Spleen (tissue), 11 donors: ENCODE results near the gene NAA80. TPM values are rescaled to one million over a fixed set of nuclear protein-coding genes. Genes with fewer than 3 reads are reported as not detected.
A peak's percentile ranks its signal among the peaks of the same experiment; 100 is the strongest.

Experiments used
- DNase-seq: peaks from one replicate; pipeline ENCODE4 v3.0.0-alpha.2; 2020
- H3K27ac ChIP-seq, 8 donors: fragments of 200-600 bp; sonication (generic) in 7 of 8; 1 replicate in 4 of 8; 2 replicates in 4 of 8; pipeline versions ENCODE4 v1.5.0 to v1.8.0; 2016 to 2021; ENCODE audit warnings: inconsistent platforms in 4 of 8, mild to moderate bottlenecking in 4 of 8, moderate library complexity in 1 of 8
- H3K27me3 ChIP-seq, 7 donors: fragments of 200-600 bp; sonication (generic) in 6 of 7; replicated peaks in 1 of 7; 1 replicate in 4 of 7; 2 replicates in 3 of 7; pipeline versions ENCODE4 v1.5.0 to v1.8.0; 2016 to 2021; ENCODE audit warnings: inconsistent platforms in 3 of 7, mild to moderate bottlenecking in 1 of 7
- H3K36me3 ChIP-seq, 6 donors: fragments of 200-600 bp; sonication (generic) in 5 of 6; 1 replicate in 4 of 6; 2 replicates in 2 of 6; pipeline versions ENCODE4 v1.5.0 to v1.8.0; 2016 to 2021; ENCODE audit warnings: inconsistent platforms in 2 of 6
- H3K4me1 ChIP-seq, 6 donors: fragments of 200-600 bp; sonication (generic) in 5 of 6; 1 replicate in 3 of 6; 2 replicates in 3 of 6; pipeline versions ENCODE4 v1.5.0 to v1.8.0; 2016 to 2021; ENCODE audit warnings: inconsistent platforms in 3 of 6
- H3K4me3 ChIP-seq, 8 donors: fragments of 200-600 bp; sonication (generic) in 7 of 8; 1 replicate in 4 of 8; 2 replicates in 4 of 8; pipeline versions ENCODE4 v1.5.0 to v1.8.0; 2016 to 2021; ENCODE audit warnings: inconsistent platforms in 4 of 8, mild to moderate bottlenecking in 4 of 8, moderate library complexity in 2 of 8
- H3K9me3 ChIP-seq, 8 donors: fragments of 200-600 bp; sonication (generic) in 7 of 8; 1 replicate in 4 of 8; 2 replicates in 4 of 8; pipeline versions ENCODE4 v1.5.0 to v1.8.0; 2016 to 2021; ENCODE audit warnings: inconsistent platforms in 4 of 8
- POLR2A ChIP-seq, 3 donors: fragments of 450-650 bp; IDR thresholded peaks; one replicate each; pipeline ENCODE4 v1.5.1; 2017; ENCODE audit warnings: antibody characterized with exemption in 3 of 3, mild to moderate bottlenecking in 1 of 3
- POLR2AphosphoS5 ChIP-seq, 3 donors: sonication (generic); formaldehyde crosslinking; IDR thresholded peaks; one replicate each; pipeline ENCODE4 v1.5.1; 2017; ENCODE audit warnings: antibody characterized with exemption in 3 of 3
- WGBS, 5 donors: extraction: QIAGEN DNeasy Blood & Tissue Kit in 3 of 5; methylation state at CpG; one replicate each; pipeline versions ENCODE4 v1.1.5 to v1.1.7; 2013 to 2018; 5-methylcytosine and 5-hydroxymethylcytosine counted together
- intact Hi-C: fragments of 100-400 bp; cut with DNase I; formaldehyde crosslinking; loops from one replicate; pipeline ENCODE4 v1.15.0; 2023; ENCODE audit warnings: low total_unique reads
- polyA plus RNA-seq, 3 donors: library from polyadenylated mRNA; stranded (reverse); fragments of 200-250 nt; gene quantifications; one replicate each; pipeline ENCODE4 v1.2.1, GENCODE V29; 2013
- total RNA-seq, 7 donors: library from RNA; depleted of rRNA in 3 of 7; stranded (reverse); fragments of >200 nt in 3 of 7; fragmentation: NEBNext Ultra II Directional in 4 of 7; extraction: Animal tissue kit (Norgen Biotek cat#: 25700) in 4 of 7; gene quantifications; one replicate each; pipeline versions ENCODE4 v1.1.0 to v1.2.1, GENCODE V29; 2016 to 2021
- TF ChIP-seq, protein P1 (sequence below), 11 experiments: fragments of 200-600 bp in 7 of 11; fragments of 450-650 bp in 4 of 11; sonication (generic) in 4 of 11; IDR thresholded peaks in 8 of 11; conservative IDR thresholded peaks in 3 of 11; 1 replicate in 7 of 11; 2 replicates in 4 of 11; pipeline versions ENCODE4 v1.4.0 to v1.8.0; 2016 to 2021; ENCODE audit warnings: antibody characterized with exemption in 11 of 11, inconsistent platforms in 4 of 11, mild to moderate bottlenecking in 1 of 11
- donor health status: healthy with polysubstance abuse.
- donor health status: DM: no; HTN: no; CAD: no; lungs with moderate emphysema.
- donor health status: DM: no; HTN: no; CAD: no.
- donor health status: Bipolar disorder and iron deficiency.
- donor health status: healthy.
- donor health status: DM: no; HTN: no; CAD: no.
- donor health status: DM: yes; HTN: yes; CAD: no.

NAA80 gene
- total and polyA plus RNA-seq, 10 donors, result 7.8 to 15.5 (median 12.8) TPM

DNA sequence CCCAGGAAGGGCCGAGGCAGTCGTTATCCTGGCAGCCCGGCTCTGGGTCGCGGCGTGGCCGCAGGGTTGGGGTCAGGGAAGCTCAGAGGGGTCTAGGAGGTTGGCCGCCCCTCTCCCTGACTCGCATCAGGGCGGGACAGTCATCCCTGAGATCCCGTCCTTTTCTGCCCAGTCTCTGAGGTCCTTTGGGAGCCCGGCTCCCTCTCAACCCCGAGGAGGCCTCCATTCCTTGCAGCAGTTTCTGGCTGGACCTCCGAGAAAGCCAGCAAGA is 22.8 kb upstream of the NAA80 start:
- 18 to 35% (median 32%) methylated on average over 7 to 14 of the region's 14 CpGs for WGBS, 5 donors
- Histone ChIP-seq H3K9me3 (no peaks in the 10 kb centered on the region), H3K27me3 (no peaks in the 10 kb centered on the region), H3K27ac (peak overlapping the region; percentile 86 to 96 (median 93)), H3K36me3 (peaks cover 2 to 64% (median 37%) of the 10 kb centered on the region in 6 donors), H3K4me1 (peaks cover 28 to 93% (median 89%) of the 10 kb centered on the region in 6 donors), H3K4me3 (peak overlapping the region; percentile 72 to 97 (median 90))
- no peak for DNase-seq
- TF ChIP-seq POLR2AphosphoS5 (IDR thresholded peaks at IDR 0.05) (no peak), POLR2A (IDR thresholded peaks at IDR 0.05) (no peak)
- intact Hi-C loops, result loop anchor here (10.0 kb wide), 1 partner anchor 87 kb away; the partner anchor contains the start of gene GNAI2

DNA sequence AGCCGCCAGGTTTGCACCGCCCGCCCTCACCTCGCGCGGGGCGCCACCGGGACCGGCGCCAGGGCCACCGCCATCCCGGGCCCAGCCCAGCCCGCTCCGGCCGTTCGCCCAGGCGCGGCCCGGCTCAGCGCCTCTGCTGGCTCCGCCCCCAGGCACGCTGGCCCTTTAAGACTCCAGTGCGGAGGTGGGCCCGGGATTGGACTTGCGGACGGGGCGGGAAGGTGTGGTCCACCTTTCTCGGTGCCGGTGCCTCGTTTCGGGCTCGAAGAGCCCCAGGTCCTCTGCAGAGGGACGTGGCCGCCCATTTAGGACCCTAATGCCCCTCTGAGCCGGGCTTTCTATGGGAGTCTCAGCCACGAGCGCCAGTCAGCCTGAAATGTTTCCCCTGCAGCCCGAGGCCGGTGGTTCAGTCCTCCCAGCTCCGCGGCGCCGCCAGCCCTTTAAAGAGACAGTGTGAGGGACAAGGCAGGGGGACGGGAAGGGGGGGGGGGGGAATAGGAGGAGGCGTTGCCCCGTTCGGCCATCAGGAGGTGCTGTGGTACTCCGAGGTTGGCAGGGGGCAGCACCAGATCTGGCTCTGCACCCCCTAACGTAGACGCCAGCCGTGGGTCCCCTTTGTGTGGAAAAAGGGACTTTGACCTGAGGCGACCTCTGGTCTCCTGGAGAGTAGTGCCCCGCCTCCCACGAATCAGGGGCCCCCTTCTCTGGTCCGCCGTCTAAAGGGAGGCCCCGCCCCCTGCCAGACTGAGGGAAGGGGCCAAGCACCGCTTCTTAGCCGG is 22.3 kb upstream of the NAA80 start:
- H3K27ac ChIP-seq, result peak overlapping the region; percentile 86 to 96 (median 93)
- WGBS, 5 donors, result 0 to 2% (median 1%) methylated on average over 23 to 59 of the region's 59 CpGs
- H3K4me3 ChIP-seq, result peak overlapping the region; percentile 72 to 97 (median 90)
- DNase-seq, result peak; percentile 96
- intact Hi-C loops, result loop anchor here (10.0 kb wide), 1 partner anchor 87 kb away; the partner anchor contains the start of gene GNAI2
- peak in 1 of 3 donors; percentile 5 for TF ChIP-seq POLR2A (IDR thresholded peaks at IDR 0.05)
- TF ChIP-seq POLR2AphosphoS5 (IDR thresholded peaks at IDR 0.05), result peak; percentile 54 to 75 (median 68)
- TF ChIP-seq, protein P1, sequence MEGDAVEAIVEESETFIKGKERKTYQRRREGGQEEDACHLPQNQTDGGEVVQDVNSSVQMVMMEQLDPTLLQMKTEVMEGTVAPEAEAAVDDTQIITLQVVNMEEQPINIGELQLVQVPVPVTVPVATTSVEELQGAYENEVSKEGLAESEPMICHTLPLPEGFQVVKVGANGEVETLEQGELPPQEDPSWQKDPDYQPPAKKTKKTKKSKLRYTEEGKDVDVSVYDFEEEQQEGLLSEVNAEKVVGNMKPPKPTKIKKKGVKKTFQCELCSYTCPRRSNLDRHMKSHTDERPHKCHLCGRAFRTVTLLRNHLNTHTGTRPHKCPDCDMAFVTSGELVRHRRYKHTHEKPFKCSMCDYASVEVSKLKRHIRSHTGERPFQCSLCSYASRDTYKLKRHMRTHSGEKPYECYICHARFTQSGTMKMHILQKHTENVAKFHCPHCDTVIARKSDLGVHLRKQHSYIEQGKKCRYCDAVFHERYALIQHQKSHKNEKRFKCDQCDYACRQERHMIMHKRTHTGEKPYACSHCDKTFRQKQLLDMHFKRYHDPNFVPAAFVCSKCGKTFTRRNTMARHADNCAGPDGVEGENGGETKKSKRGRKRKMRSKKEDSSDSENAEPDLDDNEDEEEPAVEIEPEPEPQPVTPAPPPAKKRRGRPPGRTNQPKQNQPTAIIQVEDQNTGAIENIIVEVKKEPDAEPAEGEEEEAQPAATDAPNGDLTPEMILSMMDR (IDR thresholded peaks at IDR 0.05 in 8 of 11, conservative IDR thresholded peaks at IDR 0.05 in 3 of 11), result peak; percentile 27 to 85 (median 62)
- no peaks in the 10 kb centered on the region for H3K9me3 ChIP-seq
- H3K27me3 ChIP-seq, result no peaks in the 10 kb centered on the region
- H3K36me3 ChIP-seq, result peaks cover 2 to 66% (median 37%) of the 10 kb centered on the region in 6 donors
- peaks cover 30 to 93% (median 89%) of the 10 kb centered on the region in 6 donors for H3K4me1 ChIP-seq

DNA sequence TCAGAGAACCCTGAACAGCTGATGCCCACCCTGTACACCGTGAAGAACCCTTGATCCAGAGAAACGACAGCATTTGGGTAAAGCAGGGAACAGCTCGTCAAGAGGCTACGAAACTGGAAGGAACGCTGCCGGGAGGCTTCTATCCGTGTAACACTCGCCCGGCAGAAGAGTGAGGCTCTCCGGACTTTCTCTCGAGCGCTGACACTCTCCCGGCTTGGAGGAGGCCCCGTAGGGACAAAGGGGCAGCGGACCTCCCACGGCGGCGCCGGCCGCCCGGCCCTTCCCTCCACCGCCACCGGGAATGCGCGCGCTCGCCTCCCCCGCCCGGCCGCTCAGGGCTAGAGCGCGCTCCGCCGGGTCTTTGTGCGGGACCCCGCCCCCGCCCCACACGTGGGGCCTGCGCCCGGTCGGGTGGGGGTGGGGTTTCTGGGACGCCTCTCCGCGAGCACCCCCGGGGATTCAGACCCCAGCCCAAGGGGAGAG is 21.7 kb upstream of the NAA80 start:
- intact Hi-C loops, result loop anchor here (10.0 kb wide), 1 partner anchor 86 kb away; the partner anchor contains the start of gene GNAI2
- Histone ChIP-seq H3K36me3 (peaks cover 2 to 66% (median 31%) of the 10 kb centered on the region in 6 donors), H3K4me3 (peak overlapping the region; percentile 72 to 97 (median 90)), H3K27ac (peak overlapping the region; percentile 86 to 96 (median 93)), H3K4me1 (peaks cover 32 to 93% (median 89%) of the 10 kb centered on the region in 6 donors), H3K27me3 (no peaks in the 10 kb centered on the region), H3K9me3 (no peaks in the 10 kb centered on the region)
- 0 to 6% (median 1%) methylated on average over 7 to 45 of the region's 45 CpGs for WGBS, 5 donors
- peak; percentile 93 for DNase-seq
- TF ChIP-seq POLR2A (IDR thresholded peaks at IDR 0.05), result no peak
- TF ChIP-seq, protein P1 (IDR thresholded peaks at IDR 0.05 in 8 of 11, conservative IDR thresholded peaks at IDR 0.05 in 3 of 11), result no peak
- peak in 1 of 3 donors; percentile 40 for TF ChIP-seq POLR2AphosphoS5 (IDR thresholded peaks at IDR 0.05)

DNA sequence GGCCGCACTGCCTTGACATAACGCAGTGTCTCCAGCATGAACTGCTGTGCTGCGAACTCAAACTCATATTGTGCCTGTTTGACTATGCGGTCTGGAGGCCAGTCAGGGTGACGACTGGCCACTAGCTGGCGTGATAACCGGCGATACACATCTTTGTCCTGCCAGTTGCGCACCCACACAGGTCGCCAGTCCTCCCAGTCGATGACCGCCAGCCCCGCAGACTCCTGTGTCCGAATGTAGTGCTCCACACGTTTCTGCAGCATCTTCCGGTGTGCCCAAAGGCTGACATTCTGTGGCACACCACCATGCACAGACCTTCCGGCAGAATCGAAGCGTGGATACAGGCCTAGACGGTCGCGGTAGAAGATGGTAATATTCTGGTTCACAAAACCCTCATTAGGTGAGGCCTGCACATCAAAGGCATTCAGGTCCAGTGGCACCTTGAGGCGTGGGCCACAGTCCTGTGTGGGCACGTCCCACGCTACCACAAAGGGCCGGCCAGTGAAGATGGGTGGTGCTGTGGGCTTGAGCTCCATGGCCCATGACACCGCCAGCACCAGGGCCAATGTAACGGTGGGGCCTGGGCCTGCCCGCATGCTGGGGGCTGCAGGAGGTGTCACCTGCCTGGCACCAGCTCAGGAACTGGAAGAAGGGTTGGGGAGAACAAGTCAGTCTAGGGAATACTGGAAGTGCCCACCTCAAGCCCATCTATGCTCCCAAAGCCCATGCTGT is 20.9 kb upstream of the NAA80 start:
- DNase-seq, result peak; percentile 85
- Histone ChIP-seq H3K9me3 (no peaks in the 10 kb centered on the region), H3K4me1 (peaks cover 32 to 93% (median 82%) of the 10 kb centered on the region in 6 donors), H3K4me3 (peak overlapping the region; percentile 72 to 97 (median 90)), H3K27me3 (no peaks in the 10 kb centered on the region), H3K27ac (peak overlapping the region; percentile 86 to 96 (median 93)), H3K36me3 (peaks cover 2 to 66% (median 25%) of the 10 kb centered on the region in 6 donors)
- 69 to 82% (median 78%) methylated on average over 26 to 29 of the region's 29 CpGs for WGBS, 5 donors
- TF ChIP-seq, protein P1 (IDR thresholded peaks at IDR 0.05 in 8 of 11, conservative IDR thresholded peaks at IDR 0.05 in 3 of 11), result no peak
- TF ChIP-seq POLR2AphosphoS5 (IDR thresholded peaks at IDR 0.05), result peak in 2 of 3 donors; percentile 55 to 63
- no peak for TF ChIP-seq POLR2A (IDR thresholded peaks at IDR 0.05)
- intact Hi-C loops, result loop anchor here (10.0 kb wide), 1 partner anchor 85 kb away; the partner anchor contains the start of gene GNAI2
